Osteocyte (in vitro differentiated cells): ENCODE measurements around the gene EIF3I. TPM values are rescaled to one million over a fixed set of nuclear protein-coding genes. Genes with fewer than 3 reads are reported as not detected.

Source experiments
- DNase-seq: peaks from one replicate; pipeline ENCODE4 v3.0.0; 2021; ENCODE audit warnings: mixed read lengths; ENCODE audit not compliant: unreplicated experiment; ENCODE audit errors: extremely low spot score
- H3K27ac Mint-ChIP-seq: one replicate; pipeline ENCODE4 v1.8.0; 2021; ENCODE audit warnings: mild to moderate bottlenecking, mixed read lengths; ENCODE audit not compliant: unreplicated experiment
- H3K27me3 Mint-ChIP-seq: one replicate; pipeline ENCODE4 v1.8.0; 2021; ENCODE audit warnings: mixed read lengths; ENCODE audit not compliant: unreplicated experiment
- H3K36me3 Mint-ChIP-seq: one replicate; pipeline ENCODE4 v1.8.0; 2021; ENCODE audit warnings: mixed read lengths; ENCODE audit not compliant: unreplicated experiment
- H3K4me1 Mint-ChIP-seq: one replicate; pipeline ENCODE4 v1.8.0; 2021; ENCODE audit warnings: mixed read lengths; ENCODE audit not compliant: unreplicated experiment
- H3K4me3 Mint-ChIP-seq: one replicate; pipeline ENCODE4 v1.8.0; 2021; ENCODE audit warnings: mild to moderate bottlenecking, moderate library complexity, mixed read lengths; ENCODE audit not compliant: unreplicated experiment
- H3K9me3 Mint-ChIP-seq: one replicate; pipeline ENCODE4 v1.8.0; 2021; ENCODE audit warnings: mixed read lengths; ENCODE audit not compliant: unreplicated experiment
- total RNA-seq: library from RNA; stranded (reverse); gene quantifications from 2 replicates; pipeline ENCODE4 v1.2.1, GENCODE V29; 2021
- TF ChIP-seq, protein P1 (sequence below): fragments of 200-600 bp; sonication (generic); IDR thresholded peaks from 2 replicates; pipeline ENCODE4 v1.5.0; 2021; ENCODE audit warnings: antibody characterized with exemption, mild to moderate bottlenecking, moderate library complexity

EIF3I gene
- total RNA-seq, 1 donor from 2014 or later, result 163 TPM

DNA sequence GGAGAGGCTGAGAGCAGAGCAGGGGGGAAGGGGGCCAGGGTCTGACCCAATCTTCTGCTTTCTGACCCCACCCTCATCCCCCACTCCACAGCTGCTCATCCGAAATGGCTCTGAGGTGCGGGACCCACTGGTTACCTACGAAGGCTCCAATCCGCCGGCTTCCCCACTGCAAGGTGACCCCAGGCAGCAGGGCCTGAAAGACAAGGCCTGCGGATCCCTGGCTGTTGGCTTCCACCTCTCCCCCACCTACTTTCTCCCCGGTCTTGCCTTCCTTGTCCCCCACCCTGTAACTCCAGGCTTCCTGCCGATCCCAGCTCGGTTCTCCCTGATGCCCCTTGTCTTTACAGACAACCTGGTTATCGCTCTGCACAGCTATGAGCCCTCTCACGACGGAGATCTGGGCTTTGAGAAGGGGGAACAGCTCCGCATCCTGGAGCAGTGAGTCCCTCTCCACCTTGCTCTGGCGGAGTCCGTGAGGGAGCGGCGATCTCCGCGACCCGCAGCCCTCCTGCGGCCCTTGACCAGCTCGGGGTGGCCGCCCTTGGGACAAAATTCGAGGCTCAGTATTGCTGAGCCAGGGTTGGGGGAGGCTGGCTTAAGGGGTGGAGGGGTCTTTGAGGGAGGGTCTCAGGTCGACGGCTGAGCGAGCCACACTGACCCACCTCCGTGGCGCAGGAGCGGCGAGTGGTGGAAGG lies 52.6 kb downstream of the EIF3I start:
- DNase-seq, result no peak
- no peak overlapping the region for H3K4me3 Mint-ChIP-seq
- no peaks in the 10 kb centered on the region for H3K9me3 Mint-ChIP-seq
- TF ChIP-seq, protein P1, sequence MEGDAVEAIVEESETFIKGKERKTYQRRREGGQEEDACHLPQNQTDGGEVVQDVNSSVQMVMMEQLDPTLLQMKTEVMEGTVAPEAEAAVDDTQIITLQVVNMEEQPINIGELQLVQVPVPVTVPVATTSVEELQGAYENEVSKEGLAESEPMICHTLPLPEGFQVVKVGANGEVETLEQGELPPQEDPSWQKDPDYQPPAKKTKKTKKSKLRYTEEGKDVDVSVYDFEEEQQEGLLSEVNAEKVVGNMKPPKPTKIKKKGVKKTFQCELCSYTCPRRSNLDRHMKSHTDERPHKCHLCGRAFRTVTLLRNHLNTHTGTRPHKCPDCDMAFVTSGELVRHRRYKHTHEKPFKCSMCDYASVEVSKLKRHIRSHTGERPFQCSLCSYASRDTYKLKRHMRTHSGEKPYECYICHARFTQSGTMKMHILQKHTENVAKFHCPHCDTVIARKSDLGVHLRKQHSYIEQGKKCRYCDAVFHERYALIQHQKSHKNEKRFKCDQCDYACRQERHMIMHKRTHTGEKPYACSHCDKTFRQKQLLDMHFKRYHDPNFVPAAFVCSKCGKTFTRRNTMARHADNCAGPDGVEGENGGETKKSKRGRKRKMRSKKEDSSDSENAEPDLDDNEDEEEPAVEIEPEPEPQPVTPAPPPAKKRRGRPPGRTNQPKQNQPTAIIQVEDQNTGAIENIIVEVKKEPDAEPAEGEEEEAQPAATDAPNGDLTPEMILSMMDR, result no peak
- no peak overlapping the region for H3K27ac Mint-ChIP-seq
- no peaks in the 10 kb centered on the region for H3K36me3 Mint-ChIP-seq
- peaks cover 18% of the 10 kb centered on the region for H3K27me3 Mint-ChIP-seq
- H3K4me1 Mint-ChIP-seq, result peaks cover 5% of the 10 kb centered on the region

DNA sequence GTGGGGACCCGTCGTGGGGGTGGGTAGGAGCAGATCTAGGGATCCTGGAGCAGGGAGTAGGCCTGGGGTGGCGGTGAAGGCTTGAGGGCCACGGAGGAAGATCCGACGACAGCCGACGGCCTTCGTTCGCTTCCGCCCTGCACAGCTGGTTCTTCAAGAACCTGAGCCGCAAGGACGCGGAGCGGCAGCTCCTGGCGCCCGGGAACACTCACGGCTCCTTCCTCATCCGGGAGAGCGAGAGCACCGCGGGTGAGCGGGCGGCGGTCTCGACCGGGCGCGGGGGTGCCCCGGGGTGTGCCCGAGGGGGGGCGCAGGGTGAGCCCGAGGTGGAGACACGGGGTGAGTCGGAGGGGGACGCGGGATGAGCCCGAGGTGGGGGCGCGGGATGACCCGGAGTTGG lies 53.2 kb downstream of the EIF3I start:
- peaks cover 5% of the 10 kb centered on the region for H3K4me1 Mint-ChIP-seq
- TF ChIP-seq, protein P1, result no peak
- H3K27ac Mint-ChIP-seq, result no peak overlapping the region
- H3K36me3 Mint-ChIP-seq, result no peaks in the 10 kb centered on the region
- H3K9me3 Mint-ChIP-seq, result no peaks in the 10 kb centered on the region
- peaks cover 18% of the 10 kb centered on the region for H3K27me3 Mint-ChIP-seq
- H3K4me3 Mint-ChIP-seq, result no peak overlapping the region
- DNase-seq, result no peak

DNA sequence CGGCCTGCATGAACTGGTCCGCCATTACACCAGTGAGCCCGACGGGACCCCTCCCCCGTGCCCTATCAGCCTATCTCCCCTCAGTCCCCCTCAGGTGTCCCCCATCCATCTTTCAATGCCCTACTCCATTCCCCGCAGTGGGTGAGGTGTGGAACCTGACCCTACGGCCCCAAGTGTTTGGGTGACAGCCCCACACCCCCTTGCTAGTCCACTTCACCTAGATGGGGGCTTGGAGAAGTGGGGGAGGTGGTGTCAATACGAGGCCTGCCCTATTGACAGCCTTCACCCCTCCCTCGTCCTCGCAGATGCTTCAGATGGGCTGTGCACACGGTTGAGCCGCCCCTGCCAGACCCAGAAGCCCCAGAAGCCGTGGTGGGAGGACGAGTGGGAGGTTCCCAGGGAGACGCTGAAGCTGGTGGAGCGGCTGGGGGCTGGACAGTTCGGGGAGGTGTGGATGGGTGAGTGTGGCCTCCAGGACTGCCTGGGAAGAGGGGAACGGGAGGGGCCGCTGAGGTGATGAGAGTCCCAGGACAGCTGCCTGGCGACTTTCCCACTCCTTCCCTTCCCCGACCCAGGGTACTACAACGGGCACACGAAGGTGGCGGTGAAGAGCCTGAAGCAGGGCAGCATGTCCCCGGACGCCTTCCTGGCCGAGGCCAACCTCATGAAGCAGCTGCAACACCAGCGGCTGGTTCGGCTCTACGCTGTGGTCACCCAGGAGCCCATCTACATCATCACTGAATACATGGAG lies 54.0 kb downstream of the EIF3I start:
- TF ChIP-seq, protein P1, result no peak
- peaks cover 18% of the 10 kb centered on the region for H3K27me3 Mint-ChIP-seq
- H3K36me3 Mint-ChIP-seq, result no peaks in the 10 kb centered on the region
- H3K27ac Mint-ChIP-seq, result no peak overlapping the region
- peaks cover 5% of the 10 kb centered on the region for H3K4me1 Mint-ChIP-seq
- no peak for DNase-seq
- no peaks in the 10 kb centered on the region for H3K9me3 Mint-ChIP-seq
- H3K4me3 Mint-ChIP-seq, result no peak overlapping the region

Other genes starting within 250 kb of the EIF3I start
- 128 and 131 TPM in 2 replicates for gene KHDRBS1, start 208.5 kb upstream of the EIF3I start, total RNA-seq
- gene TMEM39B, start 149.5 kb upstream of the EIF3I start, total RNA-seq, result 22.9 and 25.0 TPM in 2 replicates
- gene KPNA6, start 114.4 kb upstream of the EIF3I start, total RNA-seq, result 75.3 and 78.2 TPM in 2 replicates
- 77.3 and 77.8 TPM in 2 replicates for gene TXLNA, start 42.7 kb upstream of the EIF3I start, total RNA-seq
- 24.0 and 29.9 TPM in 2 replicates for gene CCDC28B, start 21.8 kb upstream of the EIF3I start, total RNA-seq
- gene IQCC, start 16.7 kb upstream of the EIF3I start, total RNA-seq, result 3.0 and 3.1 TPM in 2 replicates
- gene DCDC2B, start 13.3 kb upstream of the EIF3I start, total RNA-seq, result not detected in 2 replicates
- gene TMEM234, start 54 bp upstream of the EIF3I start, total RNA-seq, result 27.9 and 30.7 TPM in 2 replicates
- gene FAM167B, start 24.8 kb downstream of the EIF3I start, total RNA-seq, result 2.7 and 2.8 TPM in 2 replicates
- not detected in 2 replicates for gene LCK, start 28.9 kb downstream of the EIF3I start, total RNA-seq
- gene HDAC1, start 69.7 kb downstream of the EIF3I start, total RNA-seq, result 77.5 and 79.2 TPM in 2 replicates
- 169 TPM in 2 replicates for gene MARCKSL1, start 113.8 kb downstream of the EIF3I start, total RNA-seq
- 8.5 and 8.8 TPM in 2 replicates for gene FAM229A, start 140.1 kb downstream of the EIF3I start, total RNA-seq
- 3.5 and 4.4 TPM in 2 replicates for gene TSSK3, start 140.1 kb downstream of the EIF3I start, total RNA-seq
- 71.2 and 77.4 TPM in 2 replicates for gene BSDC1, start 172.0 kb downstream of the EIF3I start, total RNA-seq
- gene ZBTB8B, start 242.7 kb downstream of the EIF3I start, total RNA-seq, result 0.08 and 0.10 TPM in 2 replicates